ENCODE data around the gene IGSF21. TPM values are rescaled to one million over a fixed set of nuclear protein-coding genes. Genes with fewer than 3 reads are reported as not detected.

Gene IGSF21
- total RNA-seq, 1 experiment from 2014 or later, result 5.2 TPM

DNA sequence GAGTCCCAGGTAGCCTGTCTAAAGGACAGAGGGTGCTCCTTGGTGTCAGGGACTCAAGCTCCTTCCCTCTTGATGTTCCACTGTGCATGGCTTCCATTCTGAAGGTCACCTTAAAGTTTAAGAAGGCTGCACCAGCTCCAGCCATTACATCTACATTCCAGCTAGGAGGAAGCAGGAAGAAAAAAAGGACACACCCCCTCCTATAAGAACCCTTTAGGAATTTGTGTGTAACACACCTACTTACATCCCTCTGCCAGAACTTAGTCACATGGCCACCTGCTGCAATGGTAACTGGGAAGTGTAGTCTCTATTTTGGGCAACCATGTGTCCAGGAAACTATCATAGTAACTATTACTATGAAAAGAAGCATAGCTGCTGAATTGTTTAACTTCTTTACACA, 211.5 kb downstream of the IGSF21 start:
- H4K5ac ChIP-seq (ENCODE audit: insufficient read length, low read depth, low read length), result no peak overlapping the region
- Mint-ChIP-seq H3K9me3 (no peaks in the 10 kb centered on the region), H3K4me3 (no peak overlapping the region), H3K4me1 (peaks cover 8 to 12% of the 10 kb centered on the region in 2 experiments; a peak in 3 of 4 replicates), H3K27ac (peak overlapping the region in 1 of 3 experiments; percentile 36; a peak in 1 of 7 replicates), H3K27me3 (ENCODE audit: low read depth) (peaks cover 19% of the 10 kb centered on the region), H3K36me3 (ENCODE audit: insufficient read depth in 1 of 3, low read depth in 3 of 3) (peaks cover 0 to 6% (median 5%) of the 10 kb centered on the region in 3 experiments; a peak in 3 of 7 replicates)
- no peak overlapping the region for H2BK15ac ChIP-seq (ENCODE audit: low read depth, low read length)
- H3K79me2 ChIP-seq (ENCODE audit: insufficient read depth, low read length), result no peaks in the 10 kb centered on the region
- no peaks in the 10 kb centered on the region for H4K20me1 ChIP-seq (ENCODE audit: control insufficient read depth, insufficient read depth, insufficient read length)
- no peak overlapping the region for H3K14ac ChIP-seq (ENCODE audit: insufficient read depth, low read length)
- no peak overlapping the region for H3K23ac ChIP-seq (ENCODE audit: insufficient read length, low read depth, low read length)
- no peak overlapping the region for H3K18ac ChIP-seq (ENCODE audit: insufficient read length, low read depth, low read length)
- H3K9ac ChIP-seq (ENCODE audit: extremely low read depth, insufficient read length, low read length), result no peak overlapping the region
- no peaks in the 10 kb centered on the region for H3K79me1 ChIP-seq (ENCODE audit: insufficient read depth, low read depth, low read length, poor library complexity, severe bottlenecking)
- DNase-seq, result no peak
- H3K9me3 ChIP-seq (ENCODE audit: control insufficient read depth, low read depth, low read length), result no peaks in the 10 kb centered on the region
- H2BK12ac ChIP-seq (ENCODE audit: insufficient read length, low read depth, low read length), result no peak overlapping the region
- no peaks in the 10 kb centered on the region for H3K4me1 ChIP-seq (ENCODE audit: insufficient read depth, low read length)
- TF ChIP-seq, protein P1, sequence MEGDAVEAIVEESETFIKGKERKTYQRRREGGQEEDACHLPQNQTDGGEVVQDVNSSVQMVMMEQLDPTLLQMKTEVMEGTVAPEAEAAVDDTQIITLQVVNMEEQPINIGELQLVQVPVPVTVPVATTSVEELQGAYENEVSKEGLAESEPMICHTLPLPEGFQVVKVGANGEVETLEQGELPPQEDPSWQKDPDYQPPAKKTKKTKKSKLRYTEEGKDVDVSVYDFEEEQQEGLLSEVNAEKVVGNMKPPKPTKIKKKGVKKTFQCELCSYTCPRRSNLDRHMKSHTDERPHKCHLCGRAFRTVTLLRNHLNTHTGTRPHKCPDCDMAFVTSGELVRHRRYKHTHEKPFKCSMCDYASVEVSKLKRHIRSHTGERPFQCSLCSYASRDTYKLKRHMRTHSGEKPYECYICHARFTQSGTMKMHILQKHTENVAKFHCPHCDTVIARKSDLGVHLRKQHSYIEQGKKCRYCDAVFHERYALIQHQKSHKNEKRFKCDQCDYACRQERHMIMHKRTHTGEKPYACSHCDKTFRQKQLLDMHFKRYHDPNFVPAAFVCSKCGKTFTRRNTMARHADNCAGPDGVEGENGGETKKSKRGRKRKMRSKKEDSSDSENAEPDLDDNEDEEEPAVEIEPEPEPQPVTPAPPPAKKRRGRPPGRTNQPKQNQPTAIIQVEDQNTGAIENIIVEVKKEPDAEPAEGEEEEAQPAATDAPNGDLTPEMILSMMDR (conservative IDR thresholded peaks at IDR 0.05), result no peak
- no peak overlapping the region for H3K27ac ChIP-seq (ENCODE audit: insufficient read length, low read depth, low read length)
- no peak overlapping the region for H4K8ac ChIP-seq (replicated peaks; ENCODE audit: insufficient read length, low read depth, low read length)
- H2AFZ ChIP-seq (ENCODE audit: low read length), result no peak overlapping the region
- H2BK20ac ChIP-seq (ENCODE audit: low read depth, low read length, poor library complexity, severe bottlenecking), result no peak overlapping the region
- H3K23me2 ChIP-seq (ENCODE audit: insufficient read length, low read depth, low read length, poor library complexity, severe bottlenecking), result no peaks in the 10 kb centered on the region
- H3K27me3 ChIP-seq (ENCODE audit: insufficient read depth, low read length), result no peaks in the 10 kb centered on the region
- no peak overlapping the region for H3K4me2 ChIP-seq (ENCODE audit: insufficient read depth, insufficient read length, low read length)
- no peak overlapping the region for H2AK5ac ChIP-seq (ENCODE audit: insufficient read length, low read length)
- H4K91ac ChIP-seq (ENCODE audit: insufficient read length, low read depth, low read length), result no peak overlapping the region
- H3K56ac ChIP-seq (ENCODE audit: insufficient read length, low read depth, low read length), result no peak overlapping the region
- H3K4ac ChIP-seq (ENCODE audit: low read depth, low read length), result no peak overlapping the region
- H2BK120ac ChIP-seq (ENCODE audit: low read depth, low read length, poor library complexity, severe bottlenecking), result no peak overlapping the region
- no peak overlapping the region for H3T11ph ChIP-seq (ENCODE audit: low read length)
- H2BK5ac ChIP-seq (ENCODE audit: insufficient read length, low read length), result no peak overlapping the region

All from H9 (cell line).